HL-60 (cell line): Measurements from ENCODE around the gene PROK1.

ENCODE experiments used
- DNase-seq, 2 experiments: peaks; one replicate each; pipeline ENCODE4 v3.0.0-alpha.2; 2010 to 2020; ENCODE audit warnings: low read depth in 1 of 2, low spot score in 1 of 2
- H3K27ac ChIP-seq: fragments of 250-450 bp; sonication (Bioruptor Pico); replicated peaks from 2 replicates; pipeline ENCODE4 v1.5.1; 2020; ENCODE audit warnings: mild to moderate bottlenecking, moderate library complexity
- H3K27me3 ChIP-seq: fragments of 250-450 bp; sonication (Bioruptor Pico); 2 replicates; pipeline ENCODE4 v1.5.1; 2021; ENCODE audit warnings: mild to moderate bottlenecking, moderate library complexity; ENCODE audit not compliant: insufficient read depth, poor library complexity, severe bottlenecking
- H3K4me3 ChIP-seq: replicated peaks from 2 replicates; pipeline ENCODE4 v1.5.1; 2011; ENCODE audit warnings: mild to moderate bottlenecking, control low read depth, low read length; ENCODE audit not compliant: insufficient read depth
- CTCF ChIP-seq: IDR thresholded peaks from one replicate; pipeline ENCODE4 v1.5.1; 2011; ENCODE audit warnings: low read length, control low read depth, inconsistent platforms; ENCODE audit not compliant: insufficient read depth
- GABPA ChIP-seq: IDR thresholded peaks from 2 replicates; pipeline ENCODE4 v1.6.1; 2012; ENCODE audit warnings: low read depth
- POLR2AphosphoS5 ChIP-seq: IDR thresholded peaks from 2 replicates; pipeline ENCODE4 v1.6.1; 2012; ENCODE audit warnings: low read depth
- REST ChIP-seq: IDR thresholded peaks from 2 replicates; pipeline ENCODE4 v1.6.1; 2012; ENCODE audit warnings: low read depth; ENCODE audit not compliant: insufficient replicate concordance
- SPI1 ChIP-seq: IDR thresholded peaks from 2 replicates; pipeline ENCODE4 v1.6.1; 2012; ENCODE audit warnings: low read depth, mild to moderate bottlenecking, borderline replicate concordance

The PROK1 gene

GRCh38 chr1:110483308-110483685 lies 32.3 kb downstream of the PROK1 start:
- no peak for DNase-seq
- H3K27ac ChIP-seq = no peak overlapping the region
- no peak overlapping the region for H3K4me3 ChIP-seq
- TF ChIP-seq POLR2AphosphoS5 (no peak), REST (no peak), GABPA (no peak)
- H3K27me3 ChIP-seq = no peaks in the 10 kb centered on the region

GRCh38 chr1:110484801-110485200 lies 33.9 kb downstream of the PROK1 start:
- H3K4me3 ChIP-seq = no peak overlapping the region
- no peak for TF ChIP-seq GABPA
- TF ChIP-seq REST = no peak
- no peak for TF ChIP-seq POLR2AphosphoS5
- no peak for TF ChIP-seq CTCF
- TF ChIP-seq SPI1 = no peak
- DNase-seq = no peak
- no peak overlapping the region for H3K27ac ChIP-seq
- H3K27me3 ChIP-seq = no peaks in the 10 kb centered on the region

- H3K27ac ChIP-seq = no peak overlapping the region
- no peak for DNase-seq
- no peak overlapping the region for H3K4me3 ChIP-seq
- TF ChIP-seq SPI1 (no peak), POLR2AphosphoS5 (no peak), CTCF (no peak), REST (no peak), GABPA (no peak)
- no peaks in the 10 kb centered on the region for H3K27me3 ChIP-seq
Measured at GRCh38 chr1:110485725-110486124, 34.8 kb downstream of the PROK1 start.

- H3K4me3 ChIP-seq = no peak overlapping the region
- TF ChIP-seq POLR2AphosphoS5 = no peak
- no peak for TF ChIP-seq GABPA
- H3K27ac ChIP-seq = no peak overlapping the region
- DNase-seq = no peak
- H3K27me3 ChIP-seq = no peaks in the 10 kb centered on the region
Measured at GRCh38 chr1:110487726-110488125, 36.8 kb downstream of the PROK1 start.
